ENCODE data around the gene PRDM16. TPM values are rescaled to one million over a fixed set of nuclear protein-coding genes. Genes with fewer than 3 reads are reported as not detected.
"Not testable (repeated sequence)": the region's sequence is repeated elsewhere in the genome, so short reads cannot be mapped to it uniquely, and the experiment has no call there.

Gene PRDM16
- total RNA-seq, 2 experiments from 2014 or later, result not detected

DNA sequence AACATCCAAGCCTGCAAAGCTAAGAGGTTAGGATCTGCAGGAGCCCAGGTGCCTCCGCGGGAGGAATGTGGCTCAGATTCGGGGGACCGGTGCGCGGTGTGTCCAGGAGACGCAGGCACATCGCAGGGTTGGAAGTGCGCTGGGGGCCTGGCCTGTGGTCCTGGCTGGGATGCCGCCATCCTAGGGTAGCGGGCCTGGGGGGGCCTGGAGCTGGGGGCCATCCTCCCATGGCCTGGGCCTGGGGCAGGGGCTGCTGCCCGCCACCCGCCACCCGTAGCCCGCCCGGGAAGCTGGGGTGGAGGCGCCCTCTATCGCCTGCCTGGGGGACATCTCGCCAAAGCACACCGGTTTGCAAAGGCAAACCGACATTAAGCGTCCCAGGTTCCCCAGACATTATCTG, 214.8 kb downstream of the PRDM16 start:
- Histone ChIP-seq H3K9me2 (ENCODE audit: insufficient read depth, low read length) (no peaks in the 10 kb centered on the region), H3K4me1 (ENCODE audit: insufficient read depth, low read length, poor library complexity, severe bottlenecking) (no peaks in the 10 kb centered on the region), H3K4me2 (ENCODE audit: low read length) (no peak overlapping the region), H3K4me3 (ENCODE audit: low read depth, low read length, poor library complexity, severe bottlenecking) (no peak overlapping the region), H2AFZ (ENCODE audit: low read length) (no peak overlapping the region), H3K36me3 (ENCODE audit: insufficient read depth, low read length) (no peaks in the 10 kb centered on the region), H3K9me3 (ENCODE audit: low read length) (no peaks in the 10 kb centered on the region), H4K20me1 (ENCODE audit: insufficient read depth, low read length) (no peaks in the 10 kb centered on the region), H3K79me2 (ENCODE audit: insufficient read depth, low read depth, low read length) (no peaks in the 10 kb centered on the region), H3K27ac (ENCODE audit: low read depth, low read length, poor library complexity, severe bottlenecking) (no peak overlapping the region)
- TF ChIP-seq, protein P1, sequence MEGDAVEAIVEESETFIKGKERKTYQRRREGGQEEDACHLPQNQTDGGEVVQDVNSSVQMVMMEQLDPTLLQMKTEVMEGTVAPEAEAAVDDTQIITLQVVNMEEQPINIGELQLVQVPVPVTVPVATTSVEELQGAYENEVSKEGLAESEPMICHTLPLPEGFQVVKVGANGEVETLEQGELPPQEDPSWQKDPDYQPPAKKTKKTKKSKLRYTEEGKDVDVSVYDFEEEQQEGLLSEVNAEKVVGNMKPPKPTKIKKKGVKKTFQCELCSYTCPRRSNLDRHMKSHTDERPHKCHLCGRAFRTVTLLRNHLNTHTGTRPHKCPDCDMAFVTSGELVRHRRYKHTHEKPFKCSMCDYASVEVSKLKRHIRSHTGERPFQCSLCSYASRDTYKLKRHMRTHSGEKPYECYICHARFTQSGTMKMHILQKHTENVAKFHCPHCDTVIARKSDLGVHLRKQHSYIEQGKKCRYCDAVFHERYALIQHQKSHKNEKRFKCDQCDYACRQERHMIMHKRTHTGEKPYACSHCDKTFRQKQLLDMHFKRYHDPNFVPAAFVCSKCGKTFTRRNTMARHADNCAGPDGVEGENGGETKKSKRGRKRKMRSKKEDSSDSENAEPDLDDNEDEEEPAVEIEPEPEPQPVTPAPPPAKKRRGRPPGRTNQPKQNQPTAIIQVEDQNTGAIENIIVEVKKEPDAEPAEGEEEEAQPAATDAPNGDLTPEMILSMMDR (conservative IDR thresholded peaks at IDR 0.05; ENCODE audit: low read length), result peak; percentile 70
- no peak for TF ChIP-seq EZH2phosphoT487 (IDR thresholded peaks at IDR 0.05; ENCODE audit: borderline replicate concordance, low read depth, low read length)
- ChIA-PET POLR2A (no interaction called here), CTCF (ENCODE audit: unreplicated experiment) (interaction anchor here (0.7 kb wide), 1 partner anchor 20 kb away, joined by 3 read pairs; no protein-coding TSS in a partner anchor)
- intact Hi-C loops (cut with micrococcal nuclease; ENCODE audit: unreplicated experiment), result no loop called here
- no peak for DNase-seq (ENCODE audit: low spot score)
- BruUV-seq (replicated peaks), result no TSS peak

DNA sequence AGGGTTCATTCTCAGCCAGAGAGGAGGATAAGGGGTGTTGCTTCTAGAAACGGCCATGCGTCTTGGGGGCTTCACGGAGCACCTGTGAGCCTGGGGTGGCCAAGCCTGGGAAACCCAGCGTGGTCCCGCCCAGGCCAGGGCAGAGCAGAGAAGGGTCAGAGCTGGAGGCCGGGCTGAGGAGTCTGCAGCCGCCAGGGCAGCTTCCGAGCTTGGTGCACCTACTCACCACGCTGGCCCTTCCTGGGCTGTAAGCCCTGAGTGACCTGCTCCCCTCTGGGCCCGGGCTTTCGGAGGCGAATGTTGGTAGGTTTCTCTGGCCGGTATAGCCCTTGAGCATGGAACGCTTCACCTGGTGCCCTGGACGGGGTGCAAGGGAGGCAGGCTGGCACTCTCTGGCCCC, 215.7 kb downstream of the PRDM16 start:
- Histone ChIP-seq H3K27ac (ENCODE audit: low read depth, low read length, poor library complexity, severe bottlenecking) (no peak overlapping the region), H3K4me3 (ENCODE audit: low read depth, low read length, poor library complexity, severe bottlenecking) (no peak overlapping the region), H3K4me1 (ENCODE audit: insufficient read depth, low read length, poor library complexity, severe bottlenecking) (no peaks in the 10 kb centered on the region), H3K36me3 (ENCODE audit: insufficient read depth, low read length) (no peaks in the 10 kb centered on the region), H4K20me1 (ENCODE audit: insufficient read depth, low read length) (no peaks in the 10 kb centered on the region), H2AFZ (ENCODE audit: low read length) (no peak overlapping the region), H3K9me2 (ENCODE audit: insufficient read depth, low read length) (no peaks in the 10 kb centered on the region), H3K9me3 (ENCODE audit: low read length) (no peaks in the 10 kb centered on the region), H3K79me2 (ENCODE audit: insufficient read depth, low read depth, low read length) (no peaks in the 10 kb centered on the region), H3K4me2 (ENCODE audit: low read length) (no peak overlapping the region)
- TF ChIP-seq, protein P1 (conservative IDR thresholded peaks at IDR 0.05; ENCODE audit: low read length), result no peak
- TF ChIP-seq EZH2phosphoT487 (IDR thresholded peaks at IDR 0.05; ENCODE audit: borderline replicate concordance, low read depth, low read length), result no peak
- CTCF ChIA-PET (ENCODE audit: unreplicated experiment), result no interaction called here
- DNase-seq (ENCODE audit: low spot score), result no peak
- no TSS peak for BruUV-seq (replicated peaks)
- intact Hi-C loops (cut with micrococcal nuclease; ENCODE audit: unreplicated experiment), result no loop called here
- POLR2A ChIA-PET, result no interaction called here

- Histone ChIP-seq H3K79me2 (ENCODE audit: insufficient read depth, low read depth, low read length) (no peaks in the 10 kb centered on the region), H2AFZ (ENCODE audit: low read length) (no peak overlapping the region), H3K9me2 (ENCODE audit: insufficient read depth, low read length) (no peaks in the 10 kb centered on the region), H3K4me1 (ENCODE audit: insufficient read depth, low read length, poor library complexity, severe bottlenecking) (no peaks in the 10 kb centered on the region), H3K36me3 (ENCODE audit: insufficient read depth, low read length) (no peaks in the 10 kb centered on the region), H3K9me3 (ENCODE audit: low read length) (no peaks in the 10 kb centered on the region), H3K4me2 (ENCODE audit: low read length) (no peak overlapping the region), H3K4me3 (ENCODE audit: low read depth, low read length, poor library complexity, severe bottlenecking) (no peak overlapping the region), H3K27ac (ENCODE audit: low read depth, low read length, poor library complexity, severe bottlenecking) (no peak overlapping the region), H4K20me1 (ENCODE audit: insufficient read depth, low read length) (no peaks in the 10 kb centered on the region)
- BruUV-seq (replicated peaks), result no TSS peak
- POLR2A ChIA-PET, result no interaction called here
- DNase-seq (ENCODE audit: low spot score), result no peak
- TF ChIP-seq, protein P1 (conservative IDR thresholded peaks at IDR 0.05; ENCODE audit: low read length), result no peak
- TF ChIP-seq EZH2phosphoT487 (IDR thresholded peaks at IDR 0.05; ENCODE audit: borderline replicate concordance, low read depth, low read length), result no peak
- CTCF ChIA-PET (ENCODE audit: unreplicated experiment), result no interaction called here
- intact Hi-C loops (cut with micrococcal nuclease; ENCODE audit: unreplicated experiment), result no loop called here
These were observed 216.2 kb downstream of the PRDM16 start for GRCh38 chr1:3285106-3285740.

GRCh38 chr1:3287095-3287494, 218.1 kb downstream of the PRDM16 start:
- not testable (repeated sequence) for BruUV-seq (replicated peaks); H3K9me3 ChIP-seq (ENCODE audit: low read length)

More at GRCh38 chr1:3287095-3287494, 218.1 kb downstream of the PRDM16 start:
- H3K9me2 ChIP-seq (ENCODE audit: insufficient read depth, low read length); H3K4me3 ChIP-seq (ENCODE audit: low read depth, low read length, poor library complexity, severe bottlenecking); H3K4me2 ChIP-seq (ENCODE audit: low read length); intact Hi-C loops (cut with micrococcal nuclease; ENCODE audit: unreplicated experiment); H3K36me3 ChIP-seq (ENCODE audit: insufficient read depth, low read length); H2AFZ ChIP-seq (ENCODE audit: low read length); H3K4me1 ChIP-seq (ENCODE audit: insufficient read depth, low read length, poor library complexity, severe bottlenecking); H4K20me1 ChIP-seq (ENCODE audit: insufficient read depth, low read length); CTCF ChIA-PET (ENCODE audit: unreplicated experiment); DNase-seq (ENCODE audit: low spot score); H3K79me2 ChIP-seq (ENCODE audit: insufficient read depth, low read depth, low read length); H3K27ac ChIP-seq (ENCODE audit: low read depth, low read length, poor library complexity, severe bottlenecking); POLR2A ChIA-PET: not testable (repeated sequence)
